Gastroesophageal sphincter (tissue), 3 donors: ENCODE data around the gene CHKA.

ENCODE experiments used
- CTCF ChIP-seq, 4 experiments: fragments of 200-600 bp in 2 of 4; fragments of 450-650 bp in 2 of 4; sonication (generic) in 1 of 4; IDR thresholded peaks; one replicate each; pipeline ENCODE4 v1.5.1; 2017 to 2019; ENCODE audit warnings: antibody characterized with exemption in 4 of 4, mild to moderate bottlenecking in 2 of 4, moderate library complexity in 2 of 4
- EP300 ChIP-seq: sonication (generic); formaldehyde crosslinking; IDR thresholded peaks from one replicate; pipeline ENCODE4 v1.6.1; 2017; ENCODE audit warnings: antibody characterized with exemption, mild to moderate bottlenecking
- POLR2A ChIP-seq, 2 donors: fragments of 450-650 bp; IDR thresholded peaks; one replicate each; pipeline ENCODE4 v1.6.1; 2017; ENCODE audit warnings: antibody characterized with exemption in 2 of 2, mild to moderate bottlenecking in 2 of 2, moderate library complexity in 1 of 2

- no peak for TF ChIP-seq CTCF (IDR thresholded peaks at IDR 0.05)
- TF ChIP-seq POLR2A (IDR thresholded peaks at IDR 0.05), result no peak
- no peak for TF ChIP-seq EP300
These were observed 56.3 kb downstream of the CHKA start for GRCh38 chr11:68064926-68065325.
